ENCODE measurements around the gene TPSAB1.

TPSAB1 gene

DNA sequence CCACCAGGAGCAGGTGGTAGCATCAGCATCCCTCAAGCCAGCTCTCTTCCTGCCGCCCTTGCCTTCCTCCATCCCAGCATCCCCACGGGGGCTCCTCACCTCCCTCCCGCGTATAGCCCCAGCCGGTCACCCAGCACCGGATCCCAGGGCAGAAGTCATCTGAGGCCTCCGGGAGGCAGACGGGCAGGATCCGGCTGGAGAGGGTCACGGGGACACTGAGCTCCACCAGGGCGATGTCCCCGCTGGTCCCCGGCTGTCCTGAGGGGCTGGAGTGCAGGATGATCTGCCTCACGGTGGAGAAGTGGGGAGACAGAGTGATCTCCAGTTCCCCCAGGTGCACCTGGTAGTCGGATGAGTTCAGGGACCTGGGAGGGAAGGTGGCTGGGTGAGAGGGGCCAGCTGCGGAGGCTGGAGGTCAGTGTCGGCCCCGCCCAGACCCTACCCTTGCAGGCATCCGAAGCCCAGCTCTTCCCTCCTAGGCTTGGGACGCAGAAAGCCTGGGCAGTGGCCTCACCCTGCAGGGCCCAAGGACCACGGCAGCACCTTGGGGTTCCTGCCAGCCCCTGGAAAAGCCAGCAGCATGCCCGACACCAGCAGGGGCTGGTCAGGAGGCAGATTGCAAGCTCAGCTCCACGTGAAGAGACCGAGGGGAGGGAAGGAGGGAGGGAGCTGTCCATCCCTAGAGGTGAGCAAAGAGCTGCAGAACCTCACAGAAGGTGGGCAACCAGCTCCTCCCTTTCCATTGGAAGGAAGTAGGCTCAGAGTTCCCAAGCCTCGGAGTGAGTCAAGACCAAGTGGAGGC is 17.8 kb upstream of the TPSAB1 start:
- H3K36me3 ChIP-seq (ENCODE audit: insufficient read depth, low read length), result no peaks in the 10 kb centered on the region
- no peaks in the 10 kb centered on the region for H3K27me3 ChIP-seq (ENCODE audit: insufficient read depth, low read length, poor library complexity, severe bottlenecking)
- no peaks in the 10 kb centered on the region for H3F3A ChIP-seq (ENCODE audit: low read depth)
- no peak overlapping the region for H3K4me3 ChIP-seq (ENCODE audit: low read length, poor library complexity, severe bottlenecking)
- no peak overlapping the region for H3K4me2 ChIP-seq (ENCODE audit: low read depth, low read length, poor library complexity, severe bottlenecking)
- H4K20me1 ChIP-seq (ENCODE audit: insufficient read depth, low read length, poor library complexity, severe bottlenecking), result no peaks in the 10 kb centered on the region
- no peak overlapping the region for H2AFZ ChIP-seq (ENCODE audit: low read length)
- H3K9me3 ChIP-seq (ENCODE audit: insufficient read depth, low read depth, low read length), result no peaks in the 10 kb centered on the region
- no peaks in the 10 kb centered on the region for H3K4me1 ChIP-seq (ENCODE audit: insufficient read depth, low read length, poor library complexity, severe bottlenecking)
- no peaks in the 10 kb centered on the region for H3K9me2 ChIP-seq (replicated peaks; ENCODE audit: low read depth, low read length)
- no peak for TF ChIP-seq EZH2phosphoT487 (IDR thresholded peaks at IDR 0.05; ENCODE audit: borderline replicate concordance)
- TF ChIP-seq, protein P1, sequence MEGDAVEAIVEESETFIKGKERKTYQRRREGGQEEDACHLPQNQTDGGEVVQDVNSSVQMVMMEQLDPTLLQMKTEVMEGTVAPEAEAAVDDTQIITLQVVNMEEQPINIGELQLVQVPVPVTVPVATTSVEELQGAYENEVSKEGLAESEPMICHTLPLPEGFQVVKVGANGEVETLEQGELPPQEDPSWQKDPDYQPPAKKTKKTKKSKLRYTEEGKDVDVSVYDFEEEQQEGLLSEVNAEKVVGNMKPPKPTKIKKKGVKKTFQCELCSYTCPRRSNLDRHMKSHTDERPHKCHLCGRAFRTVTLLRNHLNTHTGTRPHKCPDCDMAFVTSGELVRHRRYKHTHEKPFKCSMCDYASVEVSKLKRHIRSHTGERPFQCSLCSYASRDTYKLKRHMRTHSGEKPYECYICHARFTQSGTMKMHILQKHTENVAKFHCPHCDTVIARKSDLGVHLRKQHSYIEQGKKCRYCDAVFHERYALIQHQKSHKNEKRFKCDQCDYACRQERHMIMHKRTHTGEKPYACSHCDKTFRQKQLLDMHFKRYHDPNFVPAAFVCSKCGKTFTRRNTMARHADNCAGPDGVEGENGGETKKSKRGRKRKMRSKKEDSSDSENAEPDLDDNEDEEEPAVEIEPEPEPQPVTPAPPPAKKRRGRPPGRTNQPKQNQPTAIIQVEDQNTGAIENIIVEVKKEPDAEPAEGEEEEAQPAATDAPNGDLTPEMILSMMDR (conservative IDR thresholded peaks at IDR 0.05; ENCODE audit: low read length), result no peak
- no peak overlapping the region for H3K9ac ChIP-seq (ENCODE audit: low read depth, low read length, poor library complexity, severe bottlenecking)
- H3K79me2 ChIP-seq (ENCODE audit: insufficient read depth, low read length), result no peaks in the 10 kb centered on the region

- H3K27me3 ChIP-seq (ENCODE audit: insufficient read depth, low read length, poor library complexity, severe bottlenecking), result no peaks in the 10 kb centered on the region
- TF ChIP-seq, protein P1 (conservative IDR thresholded peaks at IDR 0.05; ENCODE audit: low read length), result no peak
- TF ChIP-seq EZH2phosphoT487 (IDR thresholded peaks at IDR 0.05; ENCODE audit: borderline replicate concordance), result no peak
- no peaks in the 10 kb centered on the region for H3K36me3 ChIP-seq (ENCODE audit: insufficient read depth, low read length)
- no peak overlapping the region for H3K4me3 ChIP-seq (ENCODE audit: low read length, poor library complexity, severe bottlenecking)
- no peak overlapping the region for H3K4me2 ChIP-seq (ENCODE audit: low read depth, low read length, poor library complexity, severe bottlenecking)
- H4K20me1 ChIP-seq (ENCODE audit: insufficient read depth, low read length, poor library complexity, severe bottlenecking), result no peaks in the 10 kb centered on the region
- H3K79me2 ChIP-seq (ENCODE audit: insufficient read depth, low read length), result no peaks in the 10 kb centered on the region
- H3F3A ChIP-seq (ENCODE audit: low read depth), result no peaks in the 10 kb centered on the region
- H3K9me3 ChIP-seq (ENCODE audit: insufficient read depth, low read depth, low read length), result no peaks in the 10 kb centered on the region
- no peak overlapping the region for H2AFZ ChIP-seq (ENCODE audit: low read length)
- no peak overlapping the region for H3K9ac ChIP-seq (ENCODE audit: low read depth, low read length, poor library complexity, severe bottlenecking)
- H3K4me1 ChIP-seq (ENCODE audit: insufficient read depth, low read length, poor library complexity, severe bottlenecking), result no peaks in the 10 kb centered on the region
- no peaks in the 10 kb centered on the region for H3K9me2 ChIP-seq (replicated peaks; ENCODE audit: low read depth, low read length)
These were observed 16.9 kb upstream of the TPSAB1 start for GRCh38 chr16:1223355-1224214.

GRCh38 chr16:1224558-1224957 is 15.9 kb upstream of the TPSAB1 start:
- no peak overlapping the region for H3K4me3 ChIP-seq (ENCODE audit: low read length, poor library complexity, severe bottlenecking)
- H3K4me2 ChIP-seq (ENCODE audit: low read depth, low read length, poor library complexity, severe bottlenecking), result no peak overlapping the region
- TF ChIP-seq EZH2phosphoT487 (IDR thresholded peaks at IDR 0.05; ENCODE audit: borderline replicate concordance), result no peak
- TF ChIP-seq, protein P1 (conservative IDR thresholded peaks at IDR 0.05; ENCODE audit: low read length), result no peak
- no peaks in the 10 kb centered on the region for H3K9me3 ChIP-seq (ENCODE audit: insufficient read depth, low read depth, low read length)
- H3K4me1 ChIP-seq (ENCODE audit: insufficient read depth, low read length, poor library complexity, severe bottlenecking), result no peaks in the 10 kb centered on the region
- H3F3A ChIP-seq (ENCODE audit: low read depth), result no peaks in the 10 kb centered on the region
- no peaks in the 10 kb centered on the region for H3K9me2 ChIP-seq (replicated peaks; ENCODE audit: low read depth, low read length)
- H4K20me1 ChIP-seq (ENCODE audit: insufficient read depth, low read length, poor library complexity, severe bottlenecking), result no peaks in the 10 kb centered on the region
- H3K79me2 ChIP-seq (ENCODE audit: insufficient read depth, low read length), result no peaks in the 10 kb centered on the region
- no peak overlapping the region for H3K9ac ChIP-seq (ENCODE audit: low read depth, low read length, poor library complexity, severe bottlenecking)
- no peak overlapping the region for H2AFZ ChIP-seq (ENCODE audit: low read length)
- H3K36me3 ChIP-seq (ENCODE audit: insufficient read depth, low read length), result no peaks in the 10 kb centered on the region
- H3K27me3 ChIP-seq (ENCODE audit: insufficient read depth, low read length, poor library complexity, severe bottlenecking), result no peaks in the 10 kb centered on the region
